CD4-positive, alpha-beta T cell treated with Interleukin-21 for 1 hour (primary cell): ENCODE measurements around the gene PDZD4.

Experiments
- DNase-seq: peaks from one replicate; pipeline ENCODE4 v3.0.0-alpha.2; 2020

PDZD4 gene

GRCh38 chrX:153781428-153782047 is 48.8 kb downstream of the PDZD4 start:
- DNase-seq = no peak

GRCh38 chrX:153780678-153781427 is 49.5 kb downstream of the PDZD4 start, which contains the start of gene SRPK3:
SRPK3 (plus strand) TSS chrX:153781041; CDS start chrX:153781087, 46 bp downstream.
- no peak for DNase-seq

DNA sequence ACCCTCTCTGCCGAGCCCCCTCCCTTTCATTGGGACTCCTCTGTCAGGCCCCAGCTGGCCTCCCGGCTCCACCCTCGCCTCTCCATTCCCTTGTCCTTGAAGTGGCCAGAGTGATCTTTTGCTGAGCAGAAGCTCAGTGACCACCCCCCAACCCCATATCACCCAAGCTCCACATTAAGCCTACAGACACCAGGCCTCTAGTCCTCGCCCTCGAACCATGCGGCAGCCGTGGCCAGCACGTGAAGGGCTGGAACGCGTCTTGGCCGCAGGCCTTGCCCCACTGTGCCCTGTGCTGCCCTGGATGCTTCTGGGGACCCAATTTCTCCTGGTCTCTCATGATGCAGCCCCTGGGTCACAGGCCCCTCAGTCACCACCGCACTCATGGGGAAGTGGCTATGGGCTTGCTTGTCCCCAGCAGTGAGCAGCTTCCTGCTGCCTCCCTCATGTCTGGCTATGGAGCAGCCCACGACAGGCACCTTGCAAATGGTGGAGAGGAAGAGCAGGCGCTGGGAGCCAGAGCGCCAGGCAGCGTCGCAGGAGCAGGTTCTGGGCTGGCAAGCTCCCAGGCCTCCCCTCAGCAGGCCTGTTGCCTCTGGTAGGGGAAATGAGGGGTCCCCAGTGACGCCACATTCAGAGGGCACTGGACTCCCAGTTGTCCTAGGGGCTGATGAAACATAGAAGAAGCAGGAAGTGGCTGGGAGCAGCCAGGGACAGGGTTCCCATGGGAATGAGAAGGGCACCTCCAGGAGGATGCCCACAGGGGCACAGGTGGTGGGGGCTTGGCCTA is 50.3 kb downstream of the PDZD4 start:
- DNase-seq = no peak

GRCh38 chrX:153778684-153779101 is 51.7 kb downstream of the PDZD4 start:
- no peak for DNase-seq

- no peak for DNase-seq
These were observed 52.2 kb downstream of the PDZD4 start for GRCh38 chrX:153778181-153778580.

DNA sequence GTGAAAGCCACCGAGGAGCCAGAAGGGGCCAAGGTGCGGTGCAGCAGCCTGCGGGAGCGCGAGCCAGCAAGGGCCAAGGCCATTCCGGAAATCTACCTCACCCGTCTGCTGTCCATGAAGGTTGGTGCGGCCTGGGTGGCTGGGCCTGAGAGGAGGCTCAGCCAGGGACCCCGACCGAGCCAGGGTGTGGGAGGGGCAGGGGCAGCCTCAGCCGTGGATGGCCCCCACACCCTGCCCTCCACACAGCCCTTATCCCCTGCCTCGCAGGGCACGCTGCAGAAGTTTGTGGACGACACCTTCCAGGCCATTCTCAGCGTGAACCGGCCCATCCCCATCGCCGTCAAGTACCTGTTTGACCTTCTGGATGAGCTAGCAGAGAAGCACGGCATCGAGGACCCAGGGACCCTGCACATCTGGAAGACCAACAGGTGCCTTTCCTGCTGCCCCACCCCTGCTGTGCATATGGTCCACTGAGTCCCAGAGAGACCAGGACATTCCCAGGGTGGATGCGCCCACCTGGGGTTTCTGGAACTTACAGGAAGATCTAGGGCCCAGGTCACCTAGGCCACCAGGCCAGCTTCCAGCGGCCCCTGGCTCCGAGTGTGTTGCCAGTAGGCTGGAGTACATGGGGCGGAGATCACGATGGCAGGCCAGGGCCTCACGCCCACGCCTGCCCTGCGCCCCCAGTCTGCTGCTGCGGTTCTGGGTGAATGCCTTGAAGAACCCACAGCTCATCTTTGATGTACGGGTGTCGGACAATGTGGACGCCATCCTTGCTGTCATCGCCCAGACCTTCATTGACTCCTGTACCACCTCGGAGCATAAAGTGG is 52.9 kb downstream of the PDZD4 start:
- no peak for DNase-seq

- DNase-seq = no peak
These were observed 53.7 kb downstream of the PDZD4 start for GRCh38 chrX:153776611-153777045.

- DNase-seq = no peak
These were observed 54.2 kb downstream of the PDZD4 start for GRCh38 chrX:153776120-153776599.

DNA sequence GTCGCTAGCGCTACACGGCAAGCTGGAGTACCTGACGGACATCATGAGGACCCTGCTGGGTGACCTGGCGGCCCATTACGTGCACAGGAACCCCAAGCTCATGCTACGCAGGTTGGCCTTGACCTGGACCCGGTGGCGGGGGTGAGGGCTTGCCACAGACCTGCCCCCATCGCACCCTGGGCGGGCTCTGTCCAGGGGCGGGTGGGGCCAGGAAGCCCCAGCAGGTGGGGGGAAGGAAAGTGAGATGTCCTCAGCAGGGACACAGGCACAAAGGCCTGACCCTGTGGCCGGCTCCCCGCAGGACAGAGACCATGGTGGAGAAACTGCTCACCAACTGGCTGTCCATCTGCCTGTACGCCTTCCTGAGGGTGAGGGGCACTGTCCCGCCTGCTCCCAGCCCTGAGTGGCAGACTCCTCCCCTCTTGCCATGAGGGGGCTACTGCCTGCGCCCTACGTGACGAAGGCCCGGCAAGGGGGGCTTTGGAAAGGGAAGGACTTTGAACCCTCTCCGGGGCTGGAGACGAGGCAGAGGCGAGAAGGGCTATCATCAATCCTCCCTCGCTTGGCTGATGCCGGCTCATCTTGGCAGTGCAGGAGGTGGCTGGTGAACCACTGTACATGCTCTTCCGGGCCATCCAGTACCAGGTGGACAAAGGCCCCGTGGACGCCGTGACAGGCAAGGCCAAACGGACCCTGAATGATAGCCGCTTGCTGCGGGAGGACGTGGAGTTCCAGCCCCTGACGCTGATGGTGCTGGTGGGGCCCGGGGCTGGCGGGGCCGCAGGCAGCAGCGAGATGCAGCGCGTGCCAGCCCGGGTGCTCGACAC is 54.8 kb downstream of the PDZD4 start:
- DNase-seq = no peak

DNA sequence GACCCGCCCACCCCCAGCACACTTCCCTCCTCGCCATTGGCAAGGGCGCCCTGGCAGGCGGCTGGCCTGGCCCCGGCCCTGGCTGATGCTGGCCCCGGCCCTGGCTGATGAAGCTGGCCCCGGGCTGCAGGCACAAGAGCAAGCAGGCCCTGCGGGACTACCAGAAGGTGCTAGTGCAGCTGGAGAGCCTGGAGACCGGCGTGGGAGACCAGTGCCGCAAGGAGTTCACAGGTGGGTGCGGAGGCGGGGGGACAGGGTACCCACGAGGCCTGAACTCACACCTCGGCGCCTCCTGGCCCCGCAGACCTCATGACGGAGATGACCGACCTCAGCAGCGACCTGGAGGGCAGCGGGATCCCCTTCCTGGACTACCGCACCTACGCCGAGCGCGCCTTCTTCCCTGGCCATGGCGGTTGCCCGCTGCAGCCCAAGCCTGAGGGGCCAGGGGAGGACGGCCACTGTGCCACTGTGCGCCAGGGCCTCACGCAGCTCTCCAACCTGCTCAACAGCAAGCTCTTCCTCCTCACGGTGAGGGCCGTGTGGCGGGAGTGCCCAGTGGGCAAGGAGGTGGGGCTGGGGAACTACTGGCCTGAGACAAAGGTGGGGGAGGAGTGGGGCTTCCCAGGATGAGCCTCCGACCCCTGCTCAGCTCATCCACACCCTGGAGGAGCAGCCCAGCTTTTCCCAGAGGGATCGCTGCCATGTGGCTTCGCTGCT is 55.6 kb downstream of the PDZD4 start:
- DNase-seq = no peak

DNA sequence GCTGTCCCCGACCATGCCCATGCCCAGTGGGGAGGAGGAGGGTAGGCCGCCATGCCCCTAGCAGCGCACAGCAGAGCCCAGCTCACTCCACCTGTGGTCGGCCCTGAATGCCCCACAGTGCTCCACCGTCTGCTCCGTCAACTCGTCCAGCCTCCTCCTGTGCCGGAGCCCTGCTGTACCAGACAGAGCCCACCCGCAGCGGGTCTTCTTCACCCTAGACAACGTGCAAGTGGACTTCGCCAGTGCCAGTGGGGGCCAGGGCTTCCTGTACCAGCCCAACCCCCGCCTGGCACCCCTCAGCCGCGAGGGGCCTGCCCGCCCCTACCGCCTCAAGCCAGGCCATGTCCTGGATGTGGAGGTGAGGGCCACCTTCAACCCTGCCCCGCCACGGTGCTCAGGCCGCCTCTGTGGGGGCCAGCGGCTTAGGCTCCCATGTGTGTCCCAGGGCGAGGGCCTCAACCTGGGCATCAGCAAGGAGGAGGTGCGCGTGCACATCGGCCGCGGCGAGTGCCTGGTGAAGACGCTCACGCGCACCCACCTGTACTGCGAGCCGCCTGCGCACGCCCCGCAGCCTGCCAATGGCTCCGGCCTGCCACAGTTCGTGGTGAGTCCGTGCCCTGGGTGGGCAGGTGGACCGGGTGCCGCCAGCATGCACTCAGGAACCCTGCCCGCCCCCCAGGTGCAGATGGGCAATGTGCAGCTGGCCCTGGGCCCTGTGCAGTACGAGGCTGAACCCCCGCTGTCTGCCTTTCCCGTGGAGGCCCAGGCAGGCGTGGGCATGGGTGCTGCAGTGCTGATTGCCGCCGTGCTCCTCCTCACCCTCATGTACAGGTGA is 56.4 kb downstream of the PDZD4 start:
- no peak for DNase-seq

- no peak for DNase-seq
These were observed 57.1 kb downstream of the PDZD4 start for GRCh38 chrX:153773218-153773611.

GRCh38 chrX:153772316-153773217 is 57.8 kb downstream of the PDZD4 start:
- DNase-seq = no peak

GRCh38 chrX:153771415-153772315 is 58.7 kb downstream of the PDZD4 start:
- DNase-seq = no peak

DNA sequence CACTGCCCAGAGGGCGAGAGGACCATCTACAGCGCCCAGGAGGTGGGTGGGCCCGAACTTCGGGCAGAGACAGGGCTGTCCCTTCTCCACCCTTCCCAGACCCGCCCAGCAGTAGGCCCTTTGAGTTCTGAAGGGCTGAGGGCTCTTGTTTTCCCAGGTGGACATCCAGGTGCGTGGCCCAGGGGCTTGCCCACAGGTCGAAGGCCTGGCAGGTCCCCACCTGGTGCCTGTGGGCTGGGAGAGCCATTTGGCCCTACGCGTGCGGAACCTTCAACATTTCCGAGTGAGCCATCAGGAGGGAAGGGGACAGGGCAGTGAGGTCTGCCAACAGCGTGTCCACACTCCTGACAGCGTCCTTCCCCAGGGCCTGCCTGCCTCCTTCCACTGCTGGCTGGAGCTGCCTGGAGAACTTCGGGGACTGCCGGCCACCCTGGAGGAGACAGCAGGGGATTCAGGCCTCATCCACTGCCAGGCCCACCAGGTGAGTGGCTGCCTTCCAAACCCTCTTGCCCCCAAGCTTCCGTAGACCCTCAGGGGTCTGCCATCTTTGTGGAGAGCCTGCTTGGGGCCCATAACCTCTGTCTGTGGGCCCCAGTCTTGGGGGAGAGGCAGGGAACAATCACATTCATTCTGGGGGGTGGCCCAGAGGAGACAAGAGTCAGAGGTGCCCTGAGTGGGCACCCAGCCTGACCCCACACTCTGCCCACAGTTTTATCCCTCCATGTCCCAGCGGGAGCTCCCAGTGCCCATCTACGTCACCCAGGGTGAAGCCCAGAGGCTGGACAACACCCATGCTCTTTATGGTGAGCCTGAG is 59.5 kb downstream of the PDZD4 start:
- no peak for DNase-seq

- DNase-seq = no peak
These were observed 60.3 kb downstream of the PDZD4 start for GRCh38 chrX:153769865-153770600.
